Activated CD8-positive, alpha-beta T cell treated with anti-CD3 and anti-CD28 coated beads, Interleukin-2, amount 10 ng/mL, durations not matched to agents 7 days and 5 days (primary cell): ENCODE results near the gene VMO1. TPM values are rescaled to one million over a fixed set of nuclear protein-coding genes. Genes with fewer than 3 reads are reported as not detected.
"Not testable (repeated sequence)": the region's sequence is repeated elsewhere in the genome, so short reads cannot be mapped to it uniquely, and the experiment has no call there.

ENCODE experiments used
- ATAC-seq: fragments of 150-1000 bp; cut with Tn5 transposase; one replicate; pipeline ENCODE4 v1.10.0; 2021; ENCODE audit warnings: moderate library complexity
- CTCF ChIA-PET: fragments of 350-600 bp; sonication (Branson Sonifier 250); formaldehyde crosslinking; loops from one replicate; lab custom pipeline; 2021; ENCODE audit warnings: antibody characterized with exemption; lab: Charles Lee
- POLR2A ChIA-PET: fragments of 350-600 bp; sonication (Branson Sonifier 250); formaldehyde crosslinking; loops from one replicate; lab custom pipeline; 2021; ENCODE audit warnings: antibody characterized with exemption; lab: Charles Lee
- DNase-seq: peaks from one replicate; pipeline ENCODE4 v3.0.0-alpha.2; 2020
- H3K27ac Mint-ChIP-seq: one replicate; pipeline ENCODE4 v1.8.0; 2021; ENCODE audit warnings: mild to moderate bottlenecking, mixed read lengths
- H3K27me3 Mint-ChIP-seq: one replicate; pipeline ENCODE4 v1.8.0; 2021; ENCODE audit warnings: low read depth, mixed read lengths
- H3K36me3 Mint-ChIP-seq: one replicate; pipeline ENCODE4 v1.8.0; 2021; ENCODE audit warnings: low read depth, mixed read lengths
- H3K4me1 Mint-ChIP-seq: one replicate; pipeline ENCODE4 v1.8.0; 2021; ENCODE audit warnings: low read depth, mixed read lengths
- H3K4me3 Mint-ChIP-seq: one replicate; pipeline ENCODE4 v1.8.0; 2021; ENCODE audit warnings: mild to moderate bottlenecking, mixed read lengths
- H3K9me3 Mint-ChIP-seq: one replicate; pipeline ENCODE4 v1.8.0; 2022; ENCODE audit warnings: mixed read lengths; ENCODE audit not compliant: insufficient read depth
- total RNA-seq, 2 experiments: library from RNA; stranded (reverse); gene quantifications; one replicate each; pipeline ENCODE4 v1.2.3, GENCODE V29; 2021

Gene VMO1
- not detected for total RNA-seq

GRCh38 chr17:4786106-4786511 lies at the start of gene VMO1:
VMO1 (minus strand) TSS chr17:4786364; CDS start chr17:4786352, 12 bp downstream.
- no peak within 1 kb of the TSS for H3K27ac Mint-ChIP-seq
- DNase-seq, result no peak
- H3K4me3 Mint-ChIP-seq, result no peak within 1 kb of the TSS
- ChIA-PET CTCF (interaction anchor here (0.8 to 1.6 kb wide), 3 partner anchors 54 to 95 kb away, joined by 3 to 4 read pairs (median 3); no protein-coding TSS in a partner anchor), POLR2A (interaction anchor here (0.8 kb wide), 1 partner anchor 50 kb away, joined by 3 read pairs; no protein-coding TSS in a partner anchor)
- no peaks in the 10 kb centered on the region for H3K36me3 Mint-ChIP-seq
- no peaks in the 10 kb centered on the region for H3K9me3 Mint-ChIP-seq
- H3K4me1 Mint-ChIP-seq, result peaks cover 26% of the 10 kb centered on the region
- ATAC-seq, result no peak
- peaks cover 59% of the 10 kb centered on the region for H3K27me3 Mint-ChIP-seq

GRCh38 chr17:4834681-4835020 lies 48.5 kb upstream of the VMO1 start:
- Mint-ChIP-seq H3K36me3 (peaks cover 13% of the 10 kb centered on the region), H3K9me3 (no peaks in the 10 kb centered on the region), H3K4me3 (peak overlapping the region; percentile 90), H3K27ac (no peak overlapping the region), H3K27me3 (no peaks in the 10 kb centered on the region), H3K4me1 (peaks cover 41% of the 10 kb centered on the region)
- ChIA-PET CTCF (interaction anchor here (0.6 kb wide), 1 partner anchor 268 kb away, joined by 3 read pairs; no protein-coding TSS in a partner anchor), POLR2A (interaction anchor here (1.0 kb wide), 1 partner anchor 123 kb away, joined by 4 read pairs; no protein-coding TSS in a partner anchor)
- ATAC-seq, result no peak
- DNase-seq, result no peak

- peaks cover 35% of the 10 kb centered on the region for H3K4me1 Mint-ChIP-seq
- ChIA-PET CTCF (interaction anchor here (0.6 to 1.7 kb wide), 2 partner anchors 44 to 267 kb away, joined by 3 to 4 read pairs; no protein-coding TSS in a partner anchor), POLR2A (interaction anchor here (0.8 to 1.0 kb wide), 2 partner anchors 113 to 122 kb away, joined by 4 read pairs; no protein-coding TSS in a partner anchor)
- H3K36me3 Mint-ChIP-seq, result peaks cover 10% of the 10 kb centered on the region
- no peaks in the 10 kb centered on the region for H3K9me3 Mint-ChIP-seq
- peak overlapping the region; percentile 90 for H3K4me3 Mint-ChIP-seq
- H3K27ac Mint-ChIP-seq, result peak overlapping the region; percentile 87
- ATAC-seq (no peak), DNase-seq (peak; percentile 30)
- H3K27me3 Mint-ChIP-seq, result no peaks in the 10 kb centered on the region
Observed at GRCh38 chr17:4833941-4834680, 47.9 kb upstream of the VMO1 start.

- Mint-ChIP-seq H3K27ac (peak within 1 kb of the TSS; percentile 87), H3K4me1 (peaks cover 35% of the 10 kb centered on the region), H3K9me3 (no peaks in the 10 kb centered on the region), H3K27me3 (no peaks in the 10 kb centered on the region), H3K4me3 (peak within 1 kb of the TSS; percentile 90), H3K36me3 (peaks cover 10% of the 10 kb centered on the region)
- ChIA-PET POLR2A (interaction anchor here (0.8 kb wide), 1 partner anchor 114 kb away, joined by 4 read pairs; no protein-coding TSS in a partner anchor), CTCF (interaction anchor here (1.7 kb wide), 1 partner anchor 43 kb away, joined by 4 read pairs; no protein-coding TSS in a partner anchor)
- peak; percentile 91 for DNase-seq
- ATAC-seq, result peak; percentile 96
Observed at GRCh38 chr17:4833178-4833940, 47.2 kb upstream of the VMO1 start, which contains the start of gene MINK1. MINK1 (plus strand) TSS chr17:4833340; CDS start chr17:4833584, 244 bp downstream.

GRCh38 chr17:4832829-4833177 lies 46.6 kb upstream of the VMO1 start:
- POLR2A ChIA-PET, DNase-seq, H3K27me3 Mint-ChIP-seq, H3K36me3 Mint-ChIP-seq, H3K9me3 Mint-ChIP-seq: not testable (repeated sequence)
- ATAC-seq, result peak; percentile 21
- CTCF ChIA-PET, result interaction anchor here (1.7 kb wide), 1 partner anchor 42 kb away, joined by 4 read pairs; no protein-coding TSS in a partner anchor
- Mint-ChIP-seq H3K4me1 (peaks cover 35% of the 10 kb centered on the region), H3K4me3 (peak overlapping the region; percentile 84), H3K27ac (peak overlapping the region; percentile 86)

GRCh38 chr17:4827399-4827798 lies 41.2 kb upstream of the VMO1 start:
- ChIA-PET POLR2A (no interaction called here), CTCF (no interaction called here)
- H3K4me1 Mint-ChIP-seq, result peaks cover under 1% of the 10 kb centered on the region

GRCh38 chr17:4823373-4824089 lies 37.4 kb upstream of the VMO1 start:
- CTCF ChIA-PET, result interaction anchor here (0.6 kb wide), 1 partner anchor 33 kb away, joined by 3 read pairs; no protein-coding TSS in a partner anchor
- no peak overlapping the region for H3K4me3 Mint-ChIP-seq
- POLR2A ChIA-PET, result interaction anchor here (0.6 kb wide), 1 partner anchor 543 kb away, joined by 3 read pairs; no protein-coding TSS in a partner anchor
- H3K4me1 Mint-ChIP-seq, result no peaks in the 10 kb centered on the region
- no peak for DNase-seq
- H3K27me3 Mint-ChIP-seq, result peaks cover 2% of the 10 kb centered on the region
- H3K9me3 Mint-ChIP-seq, result no peaks in the 10 kb centered on the region
- H3K36me3 Mint-ChIP-seq, result no peaks in the 10 kb centered on the region
- no peak for ATAC-seq
- H3K27ac Mint-ChIP-seq, result no peak overlapping the region

More at GRCh38 chr17:4827399-4827798, 41.2 kb upstream of the VMO1 start:
- H3K4me3 Mint-ChIP-seq, result no peak overlapping the region
- peaks cover 2% of the 10 kb centered on the region for H3K27me3 Mint-ChIP-seq
- H3K9me3 Mint-ChIP-seq, result no peaks in the 10 kb centered on the region
- no peak for ATAC-seq
- no peak for DNase-seq
- H3K27ac Mint-ChIP-seq, result no peak overlapping the region
- no peaks in the 10 kb centered on the region for H3K36me3 Mint-ChIP-seq

GRCh38 chr17:4822835-4823234 lies 36.7 kb upstream of the VMO1 start:
- H3K9me3 Mint-ChIP-seq, result no peaks in the 10 kb centered on the region
- DNase-seq, result no peak
- H3K27me3 Mint-ChIP-seq, result no peaks in the 10 kb centered on the region
- ChIA-PET CTCF (no interaction called here), POLR2A (interaction anchor here (0.6 kb wide), 1 partner anchor 22 kb away, joined by 3 read pairs; no protein-coding TSS in a partner anchor)
- H3K4me3 Mint-ChIP-seq, result no peak overlapping the region
- no peaks in the 10 kb centered on the region for H3K4me1 Mint-ChIP-seq
- no peaks in the 10 kb centered on the region for H3K36me3 Mint-ChIP-seq
- no peak for ATAC-seq
- no peak overlapping the region for H3K27ac Mint-ChIP-seq

GRCh38 chr17:4818276-4818675 lies 32.1 kb upstream of the VMO1 start:
- Mint-ChIP-seq H3K4me1 (no peaks in the 10 kb centered on the region), H3K36me3 (no peaks in the 10 kb centered on the region), H3K4me3 (no peak overlapping the region), H3K9me3 (no peaks in the 10 kb centered on the region), H3K27ac (no peak overlapping the region), H3K27me3 (no peaks in the 10 kb centered on the region)
- ChIA-PET CTCF (no interaction called here), POLR2A (no interaction called here)
- ATAC-seq (no peak), DNase-seq (no peak)

GRCh38 chr17:4816826-4817225 lies 30.7 kb upstream of the VMO1 start:
- Mint-ChIP-seq H3K9me3 (no peaks in the 10 kb centered on the region), H3K36me3 (no peaks in the 10 kb centered on the region), H3K27me3 (no peaks in the 10 kb centered on the region), H3K27ac (no peak overlapping the region), H3K4me1 (no peaks in the 10 kb centered on the region), H3K4me3 (no peak overlapping the region)
- no peak for DNase-seq
- CTCF ChIA-PET, result interaction anchor here (1.1 kb wide), 1 partner anchor 192 kb away, joined by 3 read pairs; no protein-coding TSS in a partner anchor
- POLR2A ChIA-PET, result no interaction called here
- ATAC-seq, result no peak
